NCI-H146 (cell line): Measurements from ENCODE around the gene ARHGEF25.
"Not testable (repeated sequence)": the region's sequence is repeated elsewhere in the genome, so short reads cannot be mapped to it uniquely, and the experiment has no call there.

ENCODE experiments used
- DNase-seq: peaks from one replicate; lab custom pipeline; 2025; lab: John Stamatoyannopoulos, UW

Gene ARHGEF25

DNA sequence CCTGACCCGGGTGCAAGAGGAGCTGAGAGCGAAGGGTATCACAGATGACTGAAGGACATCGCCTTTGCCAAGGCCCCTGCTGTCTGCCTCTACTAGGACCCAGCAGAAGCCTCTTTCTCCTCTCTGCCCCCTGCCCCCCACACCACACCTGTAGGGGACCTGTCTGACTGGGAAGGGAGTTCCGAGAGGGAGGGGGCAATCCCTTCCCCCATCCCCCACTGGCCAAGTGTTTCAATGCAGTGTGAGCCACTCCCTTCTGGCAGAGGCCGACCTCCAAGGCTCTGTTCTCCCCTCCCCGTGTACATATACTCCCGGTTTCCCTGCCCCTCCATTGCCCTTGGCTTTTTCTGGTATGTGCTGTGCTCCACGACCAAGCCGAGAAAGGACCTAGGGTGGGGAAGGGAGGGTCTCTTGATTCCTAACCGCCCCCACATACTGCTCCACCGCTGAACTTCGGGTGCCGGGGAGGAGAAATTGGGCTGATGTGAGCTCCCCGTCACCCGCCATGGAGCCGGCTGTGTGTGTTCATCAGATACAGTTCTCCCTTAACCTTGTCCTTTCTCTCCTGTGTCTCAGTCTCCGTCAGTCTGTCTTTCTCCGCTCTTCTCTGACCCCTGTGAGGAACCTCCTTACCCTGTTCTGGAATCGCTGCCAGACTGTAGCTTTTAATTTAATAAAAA, 2.0 kb upstream of the ARHGEF25 start:
- no peak for DNase-seq

DNA sequence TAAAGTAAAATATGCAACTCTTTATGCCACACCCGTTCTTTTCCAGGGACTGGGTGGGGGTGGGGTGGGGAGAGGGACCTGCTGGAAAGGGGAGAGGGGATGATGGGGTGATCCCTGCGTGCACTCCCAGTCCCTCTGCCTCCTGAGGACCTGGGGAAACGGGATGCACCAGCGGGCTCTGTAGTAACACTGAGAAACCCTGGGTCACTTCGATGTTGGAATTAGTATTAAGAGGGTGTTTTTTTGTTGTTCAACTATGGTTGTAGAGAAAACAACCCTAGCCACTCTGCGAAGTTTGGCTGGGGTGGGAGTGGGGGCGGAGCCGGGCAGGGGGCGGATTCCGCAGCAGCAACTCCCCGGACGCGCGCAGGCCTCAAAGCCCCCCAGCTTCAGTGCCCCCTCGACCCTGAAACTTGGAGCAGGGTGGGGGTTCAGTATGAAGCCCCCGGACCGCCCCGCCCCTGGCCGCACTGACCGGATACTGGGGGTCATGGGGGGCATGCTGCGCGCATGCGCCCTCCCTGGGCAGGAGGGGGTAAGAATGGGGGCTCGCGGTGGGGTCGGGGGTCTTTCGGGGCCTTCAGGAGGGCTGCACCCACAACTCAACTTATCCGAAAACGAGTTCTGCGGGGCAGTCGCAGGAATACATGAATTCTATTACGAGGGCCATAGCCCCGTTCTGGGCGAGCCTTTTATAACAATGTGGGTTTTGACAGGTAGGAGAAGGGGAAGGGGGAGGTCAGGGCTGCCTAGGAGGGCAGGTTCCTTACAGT, 1.3 kb upstream of the ARHGEF25 start:
- DNase-seq, result no peak

DNA sequence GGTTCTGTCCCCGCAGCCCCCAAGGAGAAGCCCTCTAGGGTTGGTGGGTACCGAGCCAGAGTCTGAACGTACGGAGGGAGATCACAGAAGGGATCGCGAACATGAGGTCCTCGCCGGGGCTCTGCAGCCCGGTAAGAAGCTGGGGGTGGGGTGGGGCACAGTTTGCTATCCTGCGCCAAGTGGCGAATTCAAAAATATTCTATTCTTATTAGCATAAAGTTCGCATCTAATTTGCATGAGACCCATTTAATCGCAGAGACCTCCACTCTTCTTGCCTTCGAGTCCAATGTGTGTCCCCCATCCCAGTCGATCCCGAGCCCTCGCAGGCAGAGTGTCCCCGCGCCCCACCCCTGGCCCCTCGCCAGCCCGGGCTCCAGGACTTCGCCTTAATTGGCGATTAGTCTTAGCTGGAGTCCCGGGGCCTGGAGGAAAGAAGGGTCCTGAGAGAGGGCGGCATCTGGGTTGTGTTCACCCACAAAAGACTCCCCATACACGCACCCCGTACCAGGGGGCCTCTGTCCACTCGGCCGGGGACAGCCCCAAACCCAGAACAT, 604 bp upstream of the ARHGEF25 start:
- no peak for DNase-seq

DNA sequence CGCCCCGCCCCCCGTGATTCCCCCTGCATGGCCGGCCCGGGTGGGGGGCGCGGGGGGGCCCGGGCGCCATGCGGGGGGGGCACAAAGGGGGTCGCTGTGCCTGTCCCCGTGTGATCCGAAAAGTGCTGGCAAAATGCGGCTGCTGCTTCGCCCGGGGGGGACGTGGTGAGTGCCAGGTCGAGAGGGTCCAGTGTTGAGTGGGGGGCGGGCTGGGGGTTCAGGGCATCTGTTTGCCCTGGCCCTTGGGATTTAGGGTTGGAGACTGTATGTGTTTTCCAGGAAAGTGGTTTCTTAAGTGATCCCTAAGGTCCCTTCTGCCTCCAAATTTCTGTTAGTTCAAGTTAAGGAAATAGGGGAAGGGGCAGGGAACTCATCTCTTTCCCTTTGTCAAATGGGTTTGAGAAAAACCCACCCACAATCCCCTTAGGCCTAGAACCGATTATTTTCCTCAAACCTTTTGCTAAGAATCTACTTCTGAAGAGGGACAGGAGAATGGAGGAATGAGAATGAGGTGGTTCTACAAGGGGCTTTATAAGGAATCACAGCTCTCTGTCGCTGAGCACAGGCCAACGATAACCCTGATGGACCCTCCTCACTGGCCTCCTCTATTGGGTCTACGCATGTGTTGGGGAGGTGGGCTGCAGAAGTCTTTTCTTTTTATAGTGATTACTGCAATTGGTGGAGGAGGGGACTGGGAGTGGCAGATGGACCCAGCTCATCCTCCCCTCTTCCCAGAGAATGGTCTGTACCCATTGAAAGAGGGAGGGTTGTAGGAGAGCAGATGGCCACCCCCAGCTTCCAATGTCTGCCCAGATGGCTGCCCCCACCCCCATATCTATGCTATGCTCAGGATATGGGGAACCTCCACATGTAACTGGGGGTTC, 834 bp downstream of the ARHGEF25 start:
- no peak for DNase-seq

DNA sequence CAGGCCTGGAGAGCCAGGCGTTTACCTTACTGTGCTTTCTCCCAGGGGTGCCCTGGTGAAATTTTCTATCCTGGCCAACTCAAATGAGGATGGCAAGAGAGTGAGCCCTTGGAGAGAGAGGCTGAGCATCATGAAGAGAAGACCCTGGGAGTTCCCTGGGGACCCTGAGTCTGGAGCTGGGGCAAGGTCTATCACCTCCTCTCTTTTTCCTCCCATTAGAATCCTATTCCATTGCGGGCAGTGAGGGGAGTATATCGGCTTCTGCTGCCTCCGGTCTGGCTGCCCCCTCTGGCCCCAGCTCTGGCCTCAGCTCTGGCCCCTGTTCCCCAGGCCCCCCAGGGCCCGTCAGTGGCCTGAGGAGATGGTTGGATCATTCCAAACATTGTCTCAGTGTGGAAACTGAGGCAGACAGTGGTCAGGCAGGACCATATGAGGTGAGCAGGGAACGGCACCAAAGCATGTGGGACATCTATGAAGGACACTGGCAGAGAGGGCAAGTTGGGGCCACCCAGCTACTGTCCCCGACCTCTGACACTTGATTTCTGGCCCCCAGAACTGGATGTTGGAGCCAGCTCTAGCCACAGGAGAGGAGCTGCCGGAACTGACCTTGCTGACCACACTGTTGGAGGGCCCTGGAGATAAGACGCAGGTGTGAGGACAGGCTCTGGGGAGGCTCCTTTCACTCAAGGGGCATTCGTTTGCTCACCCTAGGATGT, 1.6 kb downstream of the ARHGEF25 start:
- DNase-seq, result no peak

DNA sequence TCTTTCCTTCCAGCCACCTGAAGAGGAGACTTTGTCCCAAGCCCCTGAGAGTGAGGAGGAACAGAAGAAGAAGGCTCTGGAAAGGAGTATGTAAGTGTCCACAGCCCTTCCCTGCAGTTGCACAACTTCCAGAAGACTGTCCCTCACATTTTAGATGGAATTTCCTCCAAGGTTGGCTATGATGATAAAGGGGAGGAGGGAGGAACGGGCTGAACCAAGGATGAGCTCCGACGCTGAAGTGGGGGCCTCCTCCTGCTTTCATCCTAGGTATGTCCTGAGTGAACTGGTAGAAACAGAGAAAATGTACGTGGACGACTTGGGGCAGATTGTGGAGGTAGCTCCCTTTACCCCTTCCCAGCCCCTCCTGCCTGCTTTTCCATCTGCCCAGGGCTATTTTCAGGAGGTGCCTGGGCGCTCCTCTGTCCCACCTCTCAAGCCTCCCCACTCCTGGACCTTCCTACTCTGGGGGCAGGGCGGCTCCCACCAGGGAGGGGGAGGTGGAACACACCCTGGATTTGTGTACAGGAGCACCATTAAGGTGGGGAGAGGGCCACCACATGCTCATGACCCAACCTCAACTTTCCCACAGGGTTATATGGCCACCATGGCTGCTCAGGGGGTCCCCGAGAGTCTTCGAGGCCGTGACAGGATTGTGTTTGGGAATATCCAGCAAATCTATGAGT, 2.3 kb downstream of the ARHGEF25 start:
- DNase-seq, result no peak

DNA sequence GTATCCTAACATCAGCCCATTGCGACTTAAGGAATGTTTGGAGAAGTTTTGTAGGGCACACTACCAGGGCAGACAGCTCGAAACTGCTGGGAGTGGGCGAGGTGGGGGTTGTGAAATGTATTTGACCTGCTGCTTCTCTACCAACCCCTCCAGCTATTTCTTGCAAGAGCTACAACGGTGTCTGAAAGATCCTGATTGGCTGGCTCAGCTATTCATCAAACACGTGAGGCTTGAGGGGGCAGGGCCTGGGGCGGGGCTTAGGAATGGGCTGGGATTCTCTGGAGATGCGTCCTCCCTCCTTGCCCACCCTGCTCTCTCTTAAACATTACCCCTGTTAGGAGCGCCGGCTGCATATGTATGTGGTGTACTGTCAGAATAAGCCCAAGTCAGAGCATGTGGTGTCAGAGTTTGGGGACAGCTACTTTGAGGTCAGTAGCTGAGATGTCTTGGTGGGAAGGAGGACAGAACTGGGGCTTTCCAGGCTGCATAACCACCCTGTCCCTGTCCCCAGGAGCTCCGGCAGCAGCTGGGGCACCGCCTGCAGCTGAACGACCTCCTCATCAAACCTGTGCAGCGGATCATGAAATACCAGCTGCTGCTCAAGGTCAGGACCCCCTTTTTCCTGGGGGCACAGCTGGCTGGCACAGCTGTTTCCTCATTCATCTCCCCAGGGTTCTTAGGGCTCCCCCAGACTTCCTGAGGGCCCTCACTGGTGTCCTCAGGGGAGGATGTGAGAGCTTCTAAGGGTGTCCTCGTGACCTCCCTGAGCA, 3.1 kb downstream of the ARHGEF25 start:
- DNase-seq, result no peak

DNA sequence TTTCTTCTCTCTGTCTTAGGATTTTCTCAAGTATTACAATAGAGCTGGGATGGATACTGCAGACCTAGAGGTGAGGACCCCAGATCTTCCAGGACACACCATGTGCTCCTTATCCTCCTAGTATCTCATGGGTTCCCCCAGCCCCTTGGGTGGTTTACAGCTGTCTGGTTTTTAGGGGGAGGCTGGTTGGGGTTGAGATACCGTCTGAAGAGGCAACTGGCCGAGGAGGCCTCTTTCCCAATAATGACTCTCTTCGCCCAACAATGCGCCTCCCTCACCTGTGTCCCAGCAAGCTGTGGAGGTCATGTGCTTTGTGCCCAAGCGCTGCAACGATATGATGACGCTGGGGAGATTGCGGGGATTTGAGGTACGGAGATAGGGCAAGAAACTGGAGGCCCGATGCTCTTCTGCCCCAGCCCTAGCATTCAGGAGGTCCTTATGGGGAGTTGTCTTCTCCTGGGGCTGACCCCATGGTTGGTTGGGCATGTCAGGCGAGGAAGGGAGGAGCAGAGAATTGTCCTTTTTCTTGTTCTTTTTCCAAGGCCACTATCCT, 3.8 kb downstream of the ARHGEF25 start:
- no peak for DNase-seq

DNA sequence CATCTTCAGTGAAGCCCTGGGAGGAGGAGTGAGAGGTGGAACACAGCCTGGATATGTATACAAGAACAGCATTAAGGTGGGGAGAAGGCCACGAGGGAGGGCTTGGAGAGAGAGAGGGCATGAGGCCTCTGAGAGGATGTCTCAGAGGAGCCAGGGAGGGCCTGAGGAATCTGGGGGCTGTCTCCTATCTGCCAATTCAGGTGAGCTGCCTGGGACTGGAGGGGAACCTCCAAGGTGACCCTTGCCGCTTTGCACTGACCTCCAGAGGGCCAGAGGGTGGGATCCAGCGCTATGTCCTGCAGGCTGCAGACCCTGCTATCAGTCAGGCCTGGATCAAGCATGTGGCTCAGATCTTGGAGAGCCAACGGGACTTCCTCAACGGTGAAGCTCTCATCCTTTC, 4.4 kb downstream of the ARHGEF25 start:
- no peak for DNase-seq

DNA sequence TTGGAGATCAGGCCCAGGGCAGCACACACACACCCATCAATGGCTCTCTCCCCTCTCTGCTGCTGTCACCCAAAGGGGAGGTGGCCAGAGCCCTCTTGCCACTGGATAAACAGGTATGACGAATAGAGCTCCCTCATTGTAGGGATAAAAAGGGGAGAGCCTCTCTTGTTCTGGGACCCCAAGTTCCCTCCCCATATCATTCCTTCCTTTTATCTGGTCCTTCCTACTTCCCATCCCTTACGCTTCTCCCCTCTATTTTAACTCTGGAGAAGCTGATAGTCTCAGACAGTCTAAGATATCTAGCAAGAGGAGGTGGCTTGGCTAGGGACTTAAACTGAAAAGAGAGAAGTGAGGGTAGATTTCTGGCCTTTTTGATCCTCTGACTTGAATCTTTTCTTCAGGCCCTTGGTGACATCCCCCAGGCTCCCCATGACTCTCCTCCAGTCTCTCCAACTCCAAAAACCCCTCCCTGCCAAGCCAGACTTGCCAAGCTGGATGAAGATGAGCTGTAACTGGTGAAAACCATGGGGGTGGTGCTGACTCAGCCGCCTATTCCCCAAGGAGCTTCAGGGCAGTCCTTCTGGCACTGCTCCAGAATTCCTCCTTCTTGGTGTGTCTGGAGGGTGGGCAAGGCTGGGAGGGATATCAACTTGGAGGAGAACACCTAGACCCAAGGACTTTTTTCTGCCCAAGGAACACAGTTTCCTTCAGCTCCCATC, 5.3 kb downstream of the ARHGEF25 start:
- DNase-seq, result no peak

DNA sequence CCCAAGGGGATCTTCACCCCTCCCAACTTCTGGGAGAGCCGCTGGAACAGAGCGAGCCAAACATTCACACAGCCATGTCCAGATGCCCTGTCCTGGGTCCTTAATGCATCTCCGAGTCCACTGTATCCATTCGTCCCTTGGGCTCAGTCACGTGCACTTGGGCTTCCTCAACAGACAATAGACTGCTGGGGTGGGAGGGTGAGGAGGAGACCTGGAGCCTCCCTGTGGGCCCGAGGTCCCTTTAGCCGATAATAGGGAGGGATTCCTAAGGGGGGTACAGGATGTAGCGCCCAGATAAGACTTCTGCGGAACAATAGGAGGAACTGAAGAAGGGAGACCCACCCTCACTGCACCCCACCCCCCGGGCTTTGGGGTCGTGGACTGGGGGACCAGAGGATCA, 6.7 kb downstream of the ARHGEF25 start:
- no peak for DNase-seq

DNA sequence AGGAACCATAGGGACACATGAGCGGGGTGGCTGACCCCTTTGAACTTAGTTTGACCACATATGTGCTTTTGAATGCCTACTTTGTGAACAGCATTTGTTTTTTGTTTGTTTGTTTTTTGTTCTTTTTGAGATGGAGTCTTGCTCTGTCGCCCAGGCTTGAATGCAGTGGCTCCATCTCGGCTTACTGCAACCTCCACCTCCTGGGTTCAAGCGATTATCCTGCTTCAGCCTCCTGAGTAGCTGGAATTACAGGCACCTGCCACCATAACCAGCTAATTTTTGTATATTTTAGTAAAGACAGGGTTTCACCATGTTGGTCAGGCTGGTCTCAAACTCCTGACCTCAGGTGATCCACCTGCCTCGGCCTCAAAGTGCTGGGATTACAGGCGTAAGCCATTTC, 7.2 kb downstream of the ARHGEF25 start:
- not testable (repeated sequence) for DNase-seq

DNA sequence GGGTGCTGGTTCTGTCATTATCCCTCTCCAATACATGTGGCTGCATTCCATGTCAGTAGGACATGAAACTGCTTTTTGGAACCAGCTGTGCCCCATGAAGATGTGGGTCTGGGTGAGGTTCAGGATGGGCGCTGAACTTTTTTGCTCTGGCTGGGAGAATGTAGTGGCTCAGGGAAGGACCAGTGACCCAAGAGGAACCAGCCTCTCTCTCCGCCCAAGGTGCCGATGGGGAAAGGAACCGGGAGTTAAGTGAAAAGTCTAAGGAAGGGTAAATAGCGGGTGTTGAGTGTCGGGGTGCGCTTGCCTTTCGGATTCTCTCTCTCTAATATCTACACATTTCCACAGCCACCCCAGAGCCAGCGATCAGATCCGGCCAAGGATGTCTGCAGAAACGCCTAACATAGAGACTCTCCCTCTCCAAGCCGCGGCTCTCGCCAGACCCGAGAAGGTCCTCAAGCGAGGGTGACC, 7.8 kb downstream of the ARHGEF25 start:
- DNase-seq, result no peak

DNA sequence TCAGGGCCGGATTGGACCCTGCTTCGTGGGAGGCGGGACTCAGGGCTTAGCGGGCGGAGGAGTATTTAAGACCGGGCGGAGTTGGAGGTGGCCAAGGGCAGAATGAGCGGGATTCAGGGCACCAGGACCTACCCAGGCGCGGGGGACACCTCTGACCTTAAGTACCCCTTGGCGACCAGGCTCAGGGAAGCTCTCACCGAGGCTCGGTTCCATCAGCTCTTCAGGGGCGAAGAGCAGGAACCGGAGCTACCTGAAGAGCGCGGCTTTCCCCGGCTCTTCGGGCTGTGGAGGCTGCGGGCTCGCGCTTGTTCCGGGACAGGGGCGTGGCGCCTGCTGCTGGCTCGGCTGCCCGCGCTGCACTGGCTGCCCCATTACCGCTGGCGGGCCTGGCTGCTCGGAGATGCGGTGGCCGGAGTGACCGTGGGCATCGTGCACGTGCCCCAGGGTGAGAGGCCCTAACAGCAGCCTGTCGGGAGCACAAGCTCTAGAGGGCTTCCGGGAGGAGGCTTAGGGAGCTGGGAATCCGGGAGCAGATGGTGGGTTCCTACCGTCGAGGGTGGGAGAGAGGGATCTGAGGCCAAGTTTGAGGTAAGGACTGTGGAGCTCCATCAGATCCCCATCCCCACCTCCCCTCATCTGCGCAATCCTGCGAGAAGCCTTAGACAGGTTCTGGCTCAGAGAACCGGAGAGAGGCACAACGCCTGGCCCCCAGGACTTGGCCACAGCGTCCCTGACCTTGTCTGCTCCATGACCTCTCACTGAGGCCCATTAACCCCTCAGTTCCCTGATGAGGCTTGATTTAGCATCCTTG, 8.4 kb downstream of the ARHGEF25 start:
- DNase-seq, result no peak

DNA sequence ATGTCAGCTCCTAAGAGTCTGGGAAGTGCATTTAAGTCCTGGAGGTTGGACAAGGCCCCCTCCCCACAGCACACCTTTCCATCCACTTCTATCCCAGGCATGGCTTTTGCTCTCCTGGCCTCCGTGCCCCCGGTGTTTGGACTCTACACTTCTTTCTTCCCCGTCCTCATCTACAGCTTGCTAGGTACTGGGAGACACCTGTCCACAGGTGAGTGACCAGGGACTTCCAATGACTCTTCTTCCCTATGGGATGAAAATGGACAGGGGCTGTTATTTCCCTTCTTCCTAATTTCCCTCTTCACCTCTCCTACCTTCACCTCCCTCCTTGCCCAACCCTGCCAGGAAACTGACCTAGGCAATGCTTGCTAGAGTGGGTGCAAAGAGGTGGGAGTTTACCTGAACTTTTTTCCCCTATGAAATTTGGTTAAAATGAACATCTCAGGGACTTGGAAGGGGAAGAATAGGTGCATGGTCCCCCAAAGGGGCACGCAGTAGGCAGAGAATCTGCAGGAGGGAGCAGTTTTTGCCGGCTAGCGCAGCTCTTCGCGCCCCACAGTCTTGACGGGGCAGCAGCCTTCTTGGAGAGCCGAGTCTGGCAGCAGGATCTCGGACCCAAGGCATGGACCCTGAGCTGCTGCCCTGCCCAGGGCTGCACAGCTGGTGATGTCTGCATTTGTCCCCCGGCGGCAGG, 9.2 kb downstream of the ARHGEF25 start:
- DNase-seq, result no peak

DNA sequence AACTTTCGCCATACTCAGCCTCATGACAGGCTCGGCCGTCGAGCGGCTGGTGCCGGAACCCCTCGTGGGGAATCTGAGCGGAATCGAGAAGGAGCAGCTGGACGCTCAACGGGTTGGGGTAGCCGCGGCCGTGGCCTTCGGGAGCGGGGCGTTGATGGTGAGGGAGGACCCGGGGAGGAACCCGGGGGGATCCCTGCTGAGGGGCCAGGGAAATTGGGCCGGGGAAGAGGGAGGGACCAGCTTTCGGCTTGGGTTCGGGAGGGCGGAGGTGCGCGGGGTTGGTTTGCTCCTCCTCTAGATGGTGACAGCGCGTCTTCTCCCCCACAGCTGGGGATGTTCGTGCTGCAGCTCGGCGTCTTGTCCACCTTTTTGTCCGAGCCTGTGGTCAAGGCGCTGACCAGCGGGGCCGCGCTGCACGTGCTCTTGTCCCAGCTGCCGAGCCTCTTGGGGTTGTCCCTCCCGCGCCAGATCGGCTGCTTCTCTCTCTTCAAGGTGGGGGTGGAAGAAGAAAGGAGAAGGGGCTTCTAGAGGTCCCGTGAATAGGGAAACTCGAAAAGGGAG, 9.8 kb downstream of the ARHGEF25 start:
- DNase-seq, result peak; percentile 48

DNA sequence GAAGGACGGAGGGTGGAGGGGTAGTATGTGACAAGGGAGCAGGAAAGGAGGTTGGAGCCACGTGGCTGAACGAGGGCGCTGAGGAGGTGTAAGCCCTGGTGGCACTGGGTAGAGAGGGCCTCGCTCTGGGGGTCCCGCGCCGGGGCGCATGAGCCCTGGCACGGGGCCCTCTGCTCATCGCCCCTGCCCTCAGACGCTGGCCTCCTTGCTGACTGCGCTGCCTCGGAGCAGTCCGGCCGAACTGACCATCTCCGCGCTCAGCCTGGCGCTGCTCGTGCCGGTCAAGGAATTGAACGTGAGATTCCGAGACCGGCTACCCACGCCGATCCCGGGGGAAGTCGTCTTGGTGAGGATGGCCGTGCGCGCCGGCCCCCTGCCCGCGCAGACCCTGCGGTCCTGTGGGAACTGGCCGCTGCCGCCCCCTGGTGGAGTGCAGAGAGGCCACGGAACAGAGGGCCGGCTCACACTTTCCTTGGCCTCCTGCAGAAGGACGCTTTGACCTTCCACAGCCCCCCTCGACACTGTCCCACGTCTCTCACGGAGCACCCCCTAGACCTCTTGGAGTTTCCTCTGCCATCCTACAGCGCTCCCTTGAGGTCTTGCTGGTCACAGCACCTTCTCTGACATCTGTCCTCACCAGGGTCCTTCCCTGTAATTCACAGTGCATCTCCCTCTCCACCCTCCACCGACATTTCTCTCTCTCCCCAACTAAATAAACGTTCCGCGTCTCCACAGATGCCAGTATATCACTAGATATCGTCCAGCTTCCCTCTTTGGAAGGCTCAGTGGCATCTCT, 10.5 kb downstream of the ARHGEF25 start:
- DNase-seq, result peak; percentile 69
